GM12865 (cell line): Measurements from ENCODE around the gene KPNA3.

Experiments used
- DNase-seq: peaks from one replicate; pipeline ENCODE4 v3.0.0; 2010; ENCODE audit warnings: low read depth
- H3K4me3 ChIP-seq: 2 replicates; pipeline ENCODE4 v1.5.1; 2011; ENCODE audit warnings: mild to moderate bottlenecking, low read depth, low read length, control low read depth
- CTCF ChIP-seq: IDR thresholded peaks from 2 replicates; pipeline ENCODE4 v1.5.1; 2011; ENCODE audit warnings: low read length, control low read depth, low read depth, inconsistent platforms; ENCODE audit not compliant: insufficient read depth; ENCODE audit errors: missing control alignments

KPNA3 gene

GRCh38 chr13:49693877-49694276, 98.6 kb downstream of the KPNA3 start:
- no peak overlapping the region for H3K4me3 ChIP-seq
- no peak for DNase-seq
- no peak for TF ChIP-seq CTCF

GRCh38 chr13:49693191-49693733, 99.2 kb downstream of the KPNA3 start:
- no peak for TF ChIP-seq CTCF
- DNase-seq, result no peak
- no peak overlapping the region for H3K4me3 ChIP-seq

- peak; percentile 90 for DNase-seq
- H3K4me3 ChIP-seq, result peak within 1 kb of the TSS; percentile 84
- TF ChIP-seq CTCF, result no peak
Measured at GRCh38 chr13:49690995-49691784, 101.3 kb downstream of the KPNA3 start, which contains the start of gene EBPL. TSS of gene EBPL (minus strand) at chr13:49691486. CDS start at chr13:49691424, 62 bp downstream.

- DNase-seq, result no peak
Measured at GRCh38 chr13:49690133-49690994, 102.1 kb downstream of the KPNA3 start.

GRCh38 chr13:49683489-49683888, 109.0 kb downstream of the KPNA3 start:
- H3K4me3 ChIP-seq, result no peak overlapping the region
- peak; percentile 67 for DNase-seq
- no peak for TF ChIP-seq CTCF

More at GRCh38 chr13:49690133-49690994, 102.1 kb downstream of the KPNA3 start:
- no peak for TF ChIP-seq CTCF
- H3K4me3 ChIP-seq, result peak overlapping the region; percentile 84

GRCh38 chr13:49681842-49682435, 110.5 kb downstream of the KPNA3 start:
- no peak for TF ChIP-seq CTCF
- no peak for DNase-seq
- no peak overlapping the region for H3K4me3 ChIP-seq
